SK-N-MC (cell line): Measurements from ENCODE around the gene C20orf202.

Experiments
- EZH2 ChIP-seq: fragments of 200-600 bp; sonication (generic); IDR thresholded peaks from one replicate; pipeline ENCODE4 v1.6.1; 2017; ENCODE audit warnings: antibody characterized with exemption
- POLR2AphosphoS5 ChIP-seq: IDR thresholded peaks from 2 replicates; pipeline ENCODE4 v1.6.1; 2012; ENCODE audit warnings: mild to moderate bottlenecking, low read depth, low read length, borderline replicate concordance

DNA sequence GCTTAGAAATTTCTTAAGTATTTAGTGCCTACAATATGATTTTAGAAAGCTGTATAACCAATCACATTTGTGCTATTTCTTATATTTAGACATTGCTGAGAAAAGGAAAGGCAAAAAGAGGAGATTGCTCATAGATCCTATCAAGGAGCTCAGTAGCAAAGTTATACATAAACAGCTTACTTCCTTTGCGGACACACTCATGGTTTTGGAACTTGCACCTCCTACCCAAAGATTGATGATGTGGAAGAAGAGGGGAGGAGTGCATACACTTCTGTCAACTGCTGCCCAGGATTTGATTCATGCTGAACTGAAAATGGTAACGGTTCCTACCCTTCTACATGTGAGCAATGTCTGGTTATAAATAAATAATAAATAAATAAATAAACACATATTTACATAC is 39.3 kb downstream of the C20orf202 start:
- TF ChIP-seq POLR2AphosphoS5 (no peak), EZH2 (no peak)
